Measurements from ENCODE around the gene SCN2B. TPM values are rescaled to one million over a fixed set of nuclear protein-coding genes. Genes with fewer than 3 reads are reported as not detected.

Gene SCN2B
- total RNA-seq, 2 donors from 2014 or later = 3.4 to 8.2 TPM

GRCh38 chr11:118126082-118126838, 50.2 kb downstream of the SCN2B start:
- no peaks in the 10 kb centered on the region for H3K4me1 ChIP-seq
- DNase-seq (ENCODE audit: low spot score) = no peak
- H3K36me3 ChIP-seq = no peaks in the 10 kb centered on the region
- H3K9me3 ChIP-seq = no peaks in the 10 kb centered on the region
- no peak overlapping the region for H3K27ac ChIP-seq
- no peak for TF ChIP-seq CTCF (IDR thresholded peaks at IDR 0.05)
- no peaks in the 10 kb centered on the region for H3K27me3 ChIP-seq
- H3K4me3 ChIP-seq = no peak overlapping the region

GRCh38 chr11:118124929-118125535, 51.4 kb downstream of the SCN2B start:
- no peaks in the 10 kb centered on the region for H3K36me3 ChIP-seq
- no peak overlapping the region for H3K27ac ChIP-seq
- no peaks in the 10 kb centered on the region for H3K9me3 ChIP-seq
- no peak for DNase-seq (ENCODE audit: low spot score)
- H3K27me3 ChIP-seq = no peaks in the 10 kb centered on the region
- TF ChIP-seq CTCF (IDR thresholded peaks at IDR 0.05) = no peak
- no peaks in the 10 kb centered on the region for H3K4me1 ChIP-seq
- no peak overlapping the region for H3K4me3 ChIP-seq

GRCh38 chr11:118120793-118121192, 55.6 kb downstream of the SCN2B start:
- H3K36me3 ChIP-seq = no peaks in the 10 kb centered on the region
- no peak overlapping the region for H3K27ac ChIP-seq
- H3K9me3 ChIP-seq = no peaks in the 10 kb centered on the region
- H3K27me3 ChIP-seq = no peaks in the 10 kb centered on the region
- no peak for TF ChIP-seq CTCF (IDR thresholded peaks at IDR 0.05)
- no peak overlapping the region for H3K4me3 ChIP-seq
- DNase-seq (ENCODE audit: low spot score) = no peak
- peaks cover 0 to 17% of the 10 kb centered on the region in 2 donors for H3K4me1 ChIP-seq

GRCh38 chr11:118117790-118118601, 58.4 kb downstream of the SCN2B start:
- H3K36me3 ChIP-seq = no peaks in the 10 kb centered on the region
- H3K4me1 ChIP-seq = peaks cover 0 to 17% of the 10 kb centered on the region in 2 donors
- H3K27me3 ChIP-seq = no peaks in the 10 kb centered on the region
- TF ChIP-seq CTCF (IDR thresholded peaks at IDR 0.05) = no peak
- peak overlapping the region; percentile 8 to 19 for H3K27ac ChIP-seq
- H3K4me3 ChIP-seq = no peak overlapping the region
- no peaks in the 10 kb centered on the region for H3K9me3 ChIP-seq
- no peak for DNase-seq (ENCODE audit: low spot score)

GRCh38 chr11:118115048-118115447, 61.4 kb downstream of the SCN2B start:
- no peak for TF ChIP-seq CTCF (IDR thresholded peaks at IDR 0.05)
- DNase-seq (ENCODE audit: low spot score) = no peak
- Histone ChIP-seq H3K4me1 (peaks cover 0 to 17% of the 10 kb centered on the region in 2 donors), H3K27me3 (no peaks in the 10 kb centered on the region), H3K4me3 (no peak overlapping the region), H3K36me3 (no peaks in the 10 kb centered on the region), H3K9me3 (no peaks in the 10 kb centered on the region), H3K27ac (no peak overlapping the region)

Data from right atrium auricular region (tissue), 2 donors.